A673 (cell line): ENCODE results near the gene GMPPA. TPM values are rescaled to one million over a fixed set of nuclear protein-coding genes. Genes with fewer than 3 reads are reported as not detected.

Source experiments
- BruUV-seq: library from RNA; stranded (reverse); fragments of 400-500 nt; replicated peaks from 2 replicates; lab custom pipeline; 2021; lab: Mats Ljungman, UMichigan
- CTCF ChIA-PET: fragments of 300-600 bp; sonication (Branson Sonifier 250); formaldehyde crosslinking; loops from one replicate; lab custom pipeline; 2022; ENCODE audit warnings: antibody characterized with exemption; lab: Charles Lee
- POLR2A ChIA-PET: fragments of 300-600 bp; sonication (Branson Sonifier 250); formaldehyde crosslinking; loops from one replicate; lab custom pipeline; 2022; ENCODE audit warnings: antibody characterized with exemption; ENCODE audit not compliant: low non-redundant PET; lab: Charles Lee
- DNase-seq: peaks from one replicate; pipeline ENCODE4 v3.0.0-alpha.2; 2015; ENCODE audit warnings: low spot score
- H3K27ac ChIP-seq: fragments of 200-600 bp; sonication (generic); 2 replicates; pipeline ENCODE4 v1.5.1; 2016; ENCODE audit warnings: mixed run types, low read depth, mild to moderate bottlenecking, mixed read lengths, antibody characterized with exemption, low read length; ENCODE audit not compliant: poor library complexity, severe bottlenecking
- H3K27me3 ChIP-seq: fragments of 200-600 bp; sonication (generic); replicated peaks from 2 replicates; pipeline ENCODE4 v1.6.1; 2017; ENCODE audit warnings: mixed run types, low read depth, mild to moderate bottlenecking, mixed read lengths, antibody characterized with exemption, low read length; ENCODE audit not compliant: insufficient read depth, poor library complexity
- H3K36me3 ChIP-seq: fragments of 200-600 bp; sonication (generic); 2 replicates; pipeline ENCODE4 v1.6.1; 2016; ENCODE audit warnings: mixed run types, mild to moderate bottlenecking, mixed read lengths, antibody characterized with exemption, low read length; ENCODE audit not compliant: insufficient read depth, poor library complexity, severe bottlenecking
- H3K4me1 ChIP-seq: fragments of 200-600 bp; sonication (generic); 2 replicates; pipeline ENCODE4 v1.6.1; 2017; ENCODE audit warnings: mixed run types, mild to moderate bottlenecking, mixed read lengths, antibody characterized with exemption, low read length; ENCODE audit not compliant: insufficient read depth, poor library complexity, severe bottlenecking
- H3K4me3 ChIP-seq: fragments of 200-600 bp; sonication (generic); 2 replicates; pipeline ENCODE4 v1.5.1; 2016; ENCODE audit warnings: low read depth, mixed run types, mild to moderate bottlenecking, mixed read lengths, low read length; ENCODE audit not compliant: poor library complexity, severe bottlenecking
- H3K9me3 ChIP-seq: fragments of 200-600 bp; sonication (generic); 2 replicates; pipeline ENCODE4 v1.6.1; 2016; ENCODE audit warnings: mixed run types, low read depth, mild to moderate bottlenecking, mixed read lengths, antibody characterized with exemption, low read length; ENCODE audit not compliant: poor library complexity, severe bottlenecking
- CTCF ChIP-seq: fragments of 300-800, 200-600 bp; sonication (generic); conservative IDR thresholded peaks from 2 replicates; pipeline ENCODE4 v1.5.1; 2017; ENCODE audit warnings: low read depth, mild to moderate bottlenecking, antibody characterized with exemption, low read length, moderate library complexity, mixed read lengths
- EZH2 ChIP-seq: fragments of 200-600 bp; sonication (generic); IDR thresholded peaks from 2 replicates; pipeline ENCODE4 v1.6.1; 2017; ENCODE audit warnings: borderline replicate concordance, low read depth, mild to moderate bottlenecking, mixed read lengths, antibody characterized with exemption, low read length; ENCODE audit not compliant: poor library complexity, severe bottlenecking
- intact Hi-C: fragments of 100-400 bp; cut with micrococcal nuclease; formaldehyde crosslinking; loops from one replicate; pipeline ENCODE4 v1.10.0; 2022; ENCODE audit not compliant: unreplicated experiment
- total RNA-seq: library from RNA; stranded (reverse); gene quantifications from 2 replicates; pipeline ENCODE4 v1.2.3, GENCODE V29; 2021

GMPPA gene
- total RNA-seq, 1 experiment from 2014 or later, result 32.1 TPM

GRCh38 chr2:219519526-219519916 is 20.8 kb downstream of the GMPPA start:
- Histone ChIP-seq H3K27ac (no peak overlapping the region), H3K36me3 (no peaks in the 10 kb centered on the region), H3K9me3 (no peaks in the 10 kb centered on the region), H3K27me3 (no peaks in the 10 kb centered on the region), H3K4me1 (peaks cover 29% of the 10 kb centered on the region), H3K4me3 (no peak overlapping the region)
- DNase-seq, result no peak
- CTCF ChIA-PET, result interaction anchor here (1.1 to 3.5 kb wide), 4 partner anchors 8 to 24 kb away, joined by 4 to 21 read pairs (median 12); a partner anchor contains a TSS
- BruUV-seq, result no TSS peak
- intact Hi-C loops, result no loop called here
- POLR2A ChIA-PET, result no interaction called here
- TF ChIP-seq EZH2 (no peak), CTCF (no peak)

- TF ChIP-seq CTCF (no peak), EZH2 (no peak)
- intact Hi-C loops, result loop anchor here (5.0 kb wide), 1 partner anchor 43 kb away; no protein-coding TSS in a partner anchor
- Histone ChIP-seq H3K4me3 (no peak overlapping the region), H3K4me1 (peaks cover 29% of the 10 kb centered on the region), H3K27ac (no peak overlapping the region), H3K36me3 (no peaks in the 10 kb centered on the region), H3K27me3 (no peaks in the 10 kb centered on the region), H3K9me3 (no peaks in the 10 kb centered on the region)
- no TSS peak for BruUV-seq
- no peak for DNase-seq
- CTCF ChIA-PET, result interaction anchor here (0.8 to 3.5 kb wide), 7 partner anchors 9 to 117 kb away, joined by 3 to 21 read pairs (median 4); partner anchors contain the start of gene GMPPA
- POLR2A ChIA-PET, result no interaction called here
These were observed 21.4 kb downstream of the GMPPA start for GRCh38 chr2:219520079-219520478.

- CTCF ChIA-PET, result interaction anchor here (1.1 to 5.1 kb wide), 6 partner anchors 9 to 26 kb away, joined by 3 to 31 read pairs (median 18); a partner anchor contains a TSS
- BruUV-seq, result no TSS peak
- no peaks in the 10 kb centered on the region for H3K9me3 ChIP-seq
- TF ChIP-seq CTCF (peak; percentile 77), EZH2 (no peak)
- peak overlapping the region; percentile 38 for H3K27ac ChIP-seq
- POLR2A ChIA-PET, result no interaction called here
- peaks cover 29% of the 10 kb centered on the region for H3K4me1 ChIP-seq
- H3K27me3 ChIP-seq, result no peaks in the 10 kb centered on the region
- intact Hi-C loops, result loop anchor here (5.0 kb wide), 1 partner anchor 44 kb away; no protein-coding TSS in a partner anchor
- DNase-seq, result peak; percentile 73
- H3K4me3 ChIP-seq, result no peak overlapping the region
- H3K36me3 ChIP-seq, result no peaks in the 10 kb centered on the region
These were observed 22.6 kb downstream of the GMPPA start for GRCh38 chr2:219521066-219521880.
